Osteoblast (primary cell): ENCODE results near the gene MEF2B. TPM values are rescaled to one million over a fixed set of nuclear protein-coding genes. Genes with fewer than 3 reads are reported as not detected.
A peak's percentile ranks its signal among the peaks of the same experiment; 100 is the strongest.

ENCODE experiments used
- DNase-seq: peaks from one replicate; pipeline ENCODE4 v3.0.0; 2011; ENCODE audit warnings: low spot score, mixed read lengths; ENCODE audit not compliant: insufficient read length; ENCODE audit errors: missing footprints
- H2AFZ ChIP-seq: 2 replicates; pipeline ENCODE4 v1.6.0; 2011; ENCODE audit warnings: mild to moderate bottlenecking, low read length
- H3K27ac ChIP-seq: 2 replicates; pipeline ENCODE4 v1.5.1; 2011; ENCODE audit warnings: mild to moderate bottlenecking, low read depth, low read length, moderate library complexity
- H3K27me3 ChIP-seq: 2 replicates; pipeline ENCODE4 v1.6.0; 2012; ENCODE audit warnings: mild to moderate bottlenecking, control low read depth, inconsistent platforms, low read length, moderate library complexity; ENCODE audit not compliant: insufficient read depth
- H3K36me3 ChIP-seq: 2 replicates; pipeline ENCODE4 v1.5.1; 2011; ENCODE audit warnings: mild to moderate bottlenecking, low read length, control low read depth, moderate library complexity; ENCODE audit not compliant: insufficient read depth
- H3K4me1 ChIP-seq: 2 replicates; pipeline ENCODE4 v1.5.1; 2011; ENCODE audit warnings: mild to moderate bottlenecking, low read length, control low read depth, moderate library complexity; ENCODE audit not compliant: insufficient read depth
- H3K4me2 ChIP-seq: 2 replicates; pipeline ENCODE4 v1.6.0; 2011; ENCODE audit warnings: mild to moderate bottlenecking, low read length; ENCODE audit not compliant: insufficient read depth
- H3K4me3 ChIP-seq: fragments of 200-600 bp; sonication (generic); 3 replicates; pipeline ENCODE4 v1.5.1; 2012; ENCODE audit warnings: mild to moderate bottlenecking, low read length, inconsistent platforms; ENCODE audit not compliant: insufficient read depth
- H3K79me2 ChIP-seq: 2 replicates; pipeline ENCODE4 v1.6.0; 2012; ENCODE audit warnings: mild to moderate bottlenecking, low read length, control low read depth, inconsistent platforms; ENCODE audit not compliant: insufficient read depth
- H3K9me3 ChIP-seq: 2 replicates; pipeline ENCODE4 v1.5.1; 2011; ENCODE audit warnings: low read depth, low read length, control low read depth
- H4K20me1 ChIP-seq: 2 replicates; pipeline ENCODE4 v1.6.0; 2012; ENCODE audit warnings: mild to moderate bottlenecking, low read length, control low read depth; ENCODE audit not compliant: insufficient read depth
- CTCF ChIP-seq: IDR thresholded peaks from 2 replicates; pipeline ENCODE4 v1.5.1; 2011; ENCODE audit warnings: mild to moderate bottlenecking, low read depth, low read length, moderate library complexity; ENCODE audit errors: extremely low read depth
- total RNA-seq: library from RNA; depleted of rRNA; stranded (reverse); fragments of >200 nt; gene quantifications from 2 replicates; pipeline ENCODE4 v1.2.3, GENCODE V29; 2012

The MEF2B gene
- total RNA-seq, 1 donor = 0.36 TPM

- no peaks in the 10 kb centered on the region for H3K27me3 ChIP-seq
- no peak for TF ChIP-seq CTCF
- DNase-seq = peak; percentile 99
- peaks cover 48% of the 10 kb centered on the region for H3K79me2 ChIP-seq
- peak within 1 kb of the TSS; percentile 91 for H3K4me3 ChIP-seq
- peak within 1 kb of the TSS; percentile 98 for H3K4me2 ChIP-seq
- H2AFZ ChIP-seq = peak within 1 kb of the TSS; percentile 98
- H3K4me1 ChIP-seq = peaks cover 20% of the 10 kb centered on the region
- H3K27ac ChIP-seq = peak within 1 kb of the TSS; percentile 92
- H3K9me3 ChIP-seq = no peaks in the 10 kb centered on the region
- H4K20me1 ChIP-seq = peaks cover 9% of the 10 kb centered on the region
- peaks cover 5% of the 10 kb centered on the region for H3K36me3 ChIP-seq
Measured at GRCh38 chr19:19192078-19192882, 22.2 kb upstream of the MEF2B start, which contains the start of the genes BORCS8 and RFXANK. Gene BORCS8, minus strand, starts transcription at chr19:19192152. Its CDS starts 35 bp downstream, at chr19:19192117. Gene RFXANK, plus strand, starts transcription at chr19:19192258. Its CDS starts 1,689 bp downstream, at chr19:19193947.

GRCh38 chr19:19191768-19192077 is 21.7 kb upstream of the MEF2B start:
- Histone ChIP-seq H4K20me1 (peaks cover 9% of the 10 kb centered on the region), H3K36me3 (no peaks in the 10 kb centered on the region), H3K27ac (peak overlapping the region; percentile 92), H3K4me2 (peak overlapping the region; percentile 98), H3K9me3 (no peaks in the 10 kb centered on the region), H3K79me2 (peaks cover 49% of the 10 kb centered on the region), H3K4me3 (peak overlapping the region; percentile 91), H2AFZ (peak overlapping the region; percentile 97), H3K27me3 (no peaks in the 10 kb centered on the region), H3K4me1 (peaks cover 20% of the 10 kb centered on the region)
- DNase-seq = no peak
- no peak for TF ChIP-seq CTCF

- Histone ChIP-seq H3K79me2 (peaks cover 46% of the 10 kb centered on the region), H3K4me1 (peaks cover 14% of the 10 kb centered on the region), H3K27ac (no peak overlapping the region), H2AFZ (no peak overlapping the region), H3K4me3 (no peak overlapping the region), H3K36me3 (peaks cover 20% of the 10 kb centered on the region), H3K4me2 (no peak overlapping the region), H3K9me3 (no peaks in the 10 kb centered on the region), H4K20me1 (peaks cover 13% of the 10 kb centered on the region), H3K27me3 (no peaks in the 10 kb centered on the region)
- TF ChIP-seq CTCF = no peak
- peak; percentile 29 for DNase-seq
Measured at GRCh38 chr19:19186742-19187141, 16.7 kb upstream of the MEF2B start.
